Renal cortex interstitium (tissue), 15 donors: ENCODE results near the gene PSME2. TPM values are rescaled to one million over a fixed set of nuclear protein-coding genes. Genes with fewer than 3 reads are reported as not detected.

Source experiments
- DNase-seq, 11 donors: peaks; one replicate each; pipeline ENCODE4 v3.0.0-alpha.2; 2013; ENCODE audit warnings: low read depth in 9 of 11, low spot score in 4 of 11; ENCODE audit errors: extremely low read depth in 1 of 11
- long read RNA-seq, 16 experiments: transcript quantifications; one replicate each; lab custom pipeline, GENCODE V29; 2026
- polyA plus RNA-seq, 3 donors: library from polyadenylated mRNA; unstranded; fragments of 120-200 nt; gene quantifications; one replicate each; pipeline ENCODE4 v1.2.1, GENCODE V29; 2013; ENCODE audit not compliant: insufficient read length in 3 of 3

PSME2 gene, protein sequence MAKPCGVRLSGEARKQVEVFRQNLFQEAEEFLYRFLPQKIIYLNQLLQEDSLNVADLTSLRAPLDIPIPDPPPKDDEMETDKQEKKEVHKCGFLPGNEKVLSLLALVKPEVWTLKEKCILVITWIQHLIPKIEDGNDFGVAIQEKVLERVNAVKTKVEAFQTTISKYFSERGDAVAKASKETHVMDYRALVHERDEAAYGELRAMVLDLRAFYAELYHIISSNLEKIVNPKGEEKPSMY
- 100 to 1,000 TPM; 150 to 170 (median 152) TPM for polyA plus RNA-seq
- long read RNA-seq, donor 1, transcript PSME2-201 (11 exons, 1,404 nt) = major isoform, 41 of 47 reads
- long read RNA-seq, donor 1, partial matches to known transcripts = 0 of 47 reads
- long read RNA-seq, donor 1, other reads (novel, unspliced or antisense) = 0 of 47 reads
- long read RNA-seq, donor 2, transcript PSME2-201 (11 exons, 1,404 nt) = major isoform, 36 of 49 reads
- long read RNA-seq, donor 2, partial matches to known transcripts = 6 of 49 reads
- long read RNA-seq, donor 2, other reads (novel, unspliced or antisense) = 0 of 49 reads
- long read RNA-seq, donor 3, transcript PSME2-201 (11 exons, 1,404 nt) = major isoform, 61 of 66 reads
- long read RNA-seq, donor 3, partial matches to known transcripts = 0 of 66 reads
- long read RNA-seq, donor 3, other reads (novel, unspliced or antisense) = 0 of 66 reads
- long read RNA-seq, donor 4, transcript PSME2-201 (11 exons, 1,404 nt) = major isoform, 48 of 61 reads
- long read RNA-seq, donor 4, partial matches to known transcripts = 11 of 61 reads
- long read RNA-seq, donor 4, other reads (novel, unspliced or antisense) = 0 of 61 reads
- long read RNA-seq, donor 5 = 0 reads
- long read RNA-seq, donor 6, transcript PSME2-201 (11 exons, 1,404 nt) = major isoform, 34 of 42 reads
- long read RNA-seq, donor 6, partial matches to known transcripts = 5 of 42 reads
- long read RNA-seq, donor 6, other reads (novel, unspliced or antisense) = 0 of 42 reads
- long read RNA-seq, donor 7, transcript PSME2-201 (11 exons, 1,404 nt) = major isoform, 56 of 81 reads
- long read RNA-seq, donor 7, partial matches to known transcripts = 19 of 81 reads
- long read RNA-seq, donor 7, other reads (novel, unspliced or antisense) = 0 of 81 reads
- long read RNA-seq, donor 8 = 0 reads
- long read RNA-seq, donor 9, transcript PSME2-201 (11 exons, 1,404 nt) = major isoform, 41 of 55 reads
- long read RNA-seq, donor 9, partial matches to known transcripts = 11 of 55 reads
- long read RNA-seq, donor 9, other reads (novel, unspliced or antisense) = 0 of 55 reads
- long read RNA-seq, donor 10, transcript PSME2-201 (11 exons, 1,404 nt) = major isoform, 48 of 61 reads
- long read RNA-seq, donor 10, partial matches to known transcripts = 7 of 61 reads
- long read RNA-seq, donor 10, other reads (novel, unspliced or antisense) = 0 of 61 reads
- long read RNA-seq, donor 11, transcript PSME2-201 (11 exons, 1,404 nt) = major isoform, 34 of 39 reads
- long read RNA-seq, donor 11, partial matches to known transcripts = 0 of 39 reads
- long read RNA-seq, donor 11, other reads (novel, unspliced or antisense) = 0 of 39 reads
- long read RNA-seq, donor 12, transcript PSME2-201 (11 exons, 1,404 nt) = major isoform, 25 of 35 reads
- long read RNA-seq, donor 12, partial matches to known transcripts = 0 of 35 reads
- long read RNA-seq, donor 12, other reads (novel, unspliced or antisense) = 5 of 35 reads
- long read RNA-seq, donor 13 = 0 reads
- long read RNA-seq, donor 14, transcript PSME2-201 (11 exons, 1,404 nt) = major isoform, 44 of 55 reads
- long read RNA-seq, donor 14, partial matches to known transcripts = 0 of 55 reads
- long read RNA-seq, donor 14, other reads (novel, unspliced or antisense) = 6 of 55 reads
- long read RNA-seq, donor 15, transcript PSME2-201 (11 exons, 1,404 nt) = major isoform, 24 of 28 reads
- long read RNA-seq, donor 15, partial matches to known transcripts = 0 of 28 reads
- long read RNA-seq, donor 15, other reads (novel, unspliced or antisense) = 0 of 28 reads
- long read RNA-seq, donor 16, transcript PSME2-201 (11 exons, 1,404 nt) = major isoform, 131 of 147 reads
- long read RNA-seq, donor 16, partial matches to known transcripts = 5 of 147 reads
- long read RNA-seq, donor 16, other reads (novel, unspliced or antisense) = 10 of 147 reads

DNA sequence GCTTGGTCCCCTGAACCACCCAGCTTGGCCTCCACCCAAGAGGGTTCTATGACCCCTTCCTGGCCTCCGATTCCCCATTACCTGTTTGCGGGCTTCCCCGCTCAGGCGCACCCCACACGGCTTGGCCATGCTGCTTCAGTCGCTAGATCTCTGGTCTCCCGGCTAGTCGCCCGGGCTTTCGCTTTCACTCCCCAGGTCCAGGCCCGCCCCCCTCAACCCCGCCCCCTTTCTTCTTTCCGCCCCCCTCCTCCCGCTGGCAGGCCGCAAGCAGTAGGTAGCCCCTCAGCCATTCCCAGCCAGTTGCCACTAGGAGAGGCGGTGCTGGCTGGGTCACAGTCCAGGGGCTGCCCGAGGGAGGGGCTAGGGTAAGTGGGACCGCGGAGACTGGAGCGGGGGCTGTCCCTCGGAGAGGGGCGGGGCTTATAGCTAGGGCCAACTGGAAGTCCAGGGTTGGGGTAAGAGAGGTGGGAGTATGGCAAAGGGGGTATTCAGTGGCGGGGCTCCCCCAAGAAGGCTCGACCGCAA is at the start of gene PSME2:
Gene PSME2 (minus strand): TSS at position 158 of the 525 bp plus-strand sequence. CDS start 29 bp downstream, at position 129.
- DNase-seq = peak; percentile 82 to 97 (median 94)

DNA sequence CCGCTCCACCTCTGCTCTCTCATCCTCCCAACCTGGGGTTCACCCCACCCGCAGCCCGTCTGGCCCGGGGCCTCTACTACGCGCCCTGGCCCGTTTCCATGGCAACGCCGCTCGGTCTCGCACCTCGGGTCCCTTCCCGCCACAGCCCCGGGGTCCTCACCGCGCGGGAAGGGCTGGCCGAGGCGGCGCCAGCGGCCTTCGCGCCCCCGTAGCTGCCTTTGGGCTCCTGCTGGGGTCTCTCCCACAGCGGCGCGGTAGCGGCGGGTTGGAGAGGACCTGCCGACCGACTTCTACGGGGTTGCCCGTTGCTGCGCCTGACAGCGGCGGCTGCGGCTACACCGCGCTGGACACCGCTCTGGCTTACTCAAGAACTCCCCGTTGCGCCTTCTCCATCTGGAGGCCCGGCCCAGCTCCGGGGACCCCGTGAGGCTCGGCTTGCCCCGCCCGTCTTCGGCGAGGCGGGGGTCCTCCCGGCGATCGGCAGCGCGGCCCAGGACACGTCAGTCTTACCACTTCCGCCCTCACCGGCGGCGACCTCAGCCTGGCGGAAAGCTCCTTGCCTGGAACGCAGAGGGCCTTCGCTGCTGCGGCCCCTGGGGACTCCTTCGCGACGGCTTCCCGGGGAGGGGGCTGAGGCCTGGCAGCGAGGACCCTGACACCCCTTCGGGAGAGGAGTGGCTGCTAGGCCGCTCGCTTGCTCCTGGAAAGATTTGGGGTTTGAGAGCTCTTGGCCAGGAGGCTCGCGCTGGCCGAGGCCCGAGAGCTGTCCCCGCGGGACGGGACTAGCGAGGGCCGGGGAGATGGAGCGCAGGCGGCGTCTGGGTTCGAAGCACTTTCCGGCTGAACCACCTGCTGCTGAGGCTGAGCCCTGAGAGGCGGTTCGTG is 49.0 kb upstream of the PSME2 start, which contains the start of gene TM9SF1:
Gene TM9SF1 (minus strand): TSS at position 256 of the 885 bp plus-strand sequence. CDS start 422 bp downstream, outside the sequence.
- DNase-seq = peak in 9 of 11 donors; percentile 71 to 89 (median 84)

DNA sequence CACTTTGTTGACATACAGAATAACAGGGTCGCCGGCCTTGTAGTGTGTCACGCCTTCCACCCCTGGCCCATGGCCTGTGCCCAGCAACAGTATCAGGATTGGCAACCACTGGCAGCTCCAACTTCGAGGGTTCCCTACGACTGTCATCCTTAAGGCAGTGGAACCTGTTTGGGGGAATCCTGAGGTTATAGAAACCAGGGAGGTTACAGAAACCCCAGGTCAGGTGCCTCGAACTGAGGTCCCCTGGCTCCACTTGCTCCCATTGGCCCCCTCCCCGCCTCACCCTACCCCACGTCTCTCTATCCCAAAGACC is 48.4 kb upstream of the PSME2 start:
- no peak for DNase-seq

DNA sequence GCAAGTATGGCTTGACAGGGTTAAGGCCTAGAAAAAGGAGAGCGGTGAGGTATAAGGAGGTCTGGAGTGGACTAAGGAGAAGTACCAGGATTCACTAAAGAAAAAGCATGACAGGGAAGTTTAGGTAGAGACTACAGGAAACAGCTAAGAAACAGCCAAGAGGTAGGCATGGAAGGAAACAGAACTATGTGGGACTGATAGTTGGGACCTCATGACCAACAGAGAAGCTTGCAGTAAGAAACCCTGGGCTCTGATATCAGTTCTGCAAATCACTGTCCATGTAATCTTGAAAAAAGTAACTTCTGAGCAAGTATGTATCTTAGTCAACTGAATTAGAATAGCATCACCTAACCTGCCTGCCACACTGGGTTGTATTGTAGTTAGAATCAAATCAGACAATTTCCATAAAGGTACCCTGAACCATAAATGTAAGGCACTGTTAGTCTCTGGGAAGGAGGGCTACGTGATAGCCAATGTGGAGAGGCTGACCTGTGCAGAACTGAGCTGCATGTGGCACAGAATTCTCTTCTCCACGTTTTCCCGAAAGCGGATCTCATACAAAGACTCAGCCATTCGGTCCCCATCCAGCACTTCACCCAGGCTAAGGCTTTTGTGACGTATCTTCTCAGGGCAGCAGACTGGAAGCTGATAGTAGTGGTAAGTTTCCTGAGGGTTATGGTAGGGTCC is 47.9 kb upstream of the PSME2 start:
- no peak for DNase-seq

DNA sequence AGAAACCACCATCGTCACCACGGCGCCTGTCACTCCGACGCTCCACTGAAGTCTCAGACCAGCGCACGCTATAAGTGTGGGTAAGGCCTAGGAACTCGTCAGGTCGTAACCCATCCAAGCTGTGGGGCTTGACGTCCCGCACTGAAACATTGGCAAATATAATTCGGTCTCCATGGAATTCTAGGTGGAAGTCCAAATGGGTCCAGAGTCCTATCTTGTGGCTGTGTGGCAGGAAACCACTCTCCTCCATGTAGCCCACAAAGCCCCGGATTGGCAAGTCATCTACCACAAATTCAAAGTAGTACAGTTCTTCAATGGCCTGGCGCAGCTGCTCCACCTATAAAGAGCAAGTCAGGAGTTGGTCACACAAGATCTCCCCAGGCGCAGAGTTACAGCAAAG is 46.5 kb upstream of the PSME2 start:
- no peak for DNase-seq

DNA sequence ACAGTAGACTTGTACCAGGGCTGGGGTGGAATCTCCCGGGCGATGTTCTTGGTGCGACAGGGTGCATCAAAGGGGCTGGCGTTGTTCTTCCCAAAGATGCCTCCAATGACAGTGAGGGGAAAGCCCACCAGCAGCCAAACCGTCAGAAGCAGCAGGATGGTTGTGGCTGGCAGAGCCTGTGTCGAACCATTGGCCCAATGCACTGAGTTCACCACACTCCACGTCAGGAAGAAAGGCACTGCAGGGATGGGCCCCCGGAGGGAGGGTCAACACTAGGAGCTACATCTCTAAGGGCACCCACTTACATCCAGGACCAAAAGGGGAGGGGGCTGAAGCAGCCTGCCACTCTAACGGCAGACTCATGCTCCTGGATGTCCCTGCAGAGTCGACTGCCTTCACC is 44.0 kb upstream of the PSME2 start:
- DNase-seq = no peak

DNA sequence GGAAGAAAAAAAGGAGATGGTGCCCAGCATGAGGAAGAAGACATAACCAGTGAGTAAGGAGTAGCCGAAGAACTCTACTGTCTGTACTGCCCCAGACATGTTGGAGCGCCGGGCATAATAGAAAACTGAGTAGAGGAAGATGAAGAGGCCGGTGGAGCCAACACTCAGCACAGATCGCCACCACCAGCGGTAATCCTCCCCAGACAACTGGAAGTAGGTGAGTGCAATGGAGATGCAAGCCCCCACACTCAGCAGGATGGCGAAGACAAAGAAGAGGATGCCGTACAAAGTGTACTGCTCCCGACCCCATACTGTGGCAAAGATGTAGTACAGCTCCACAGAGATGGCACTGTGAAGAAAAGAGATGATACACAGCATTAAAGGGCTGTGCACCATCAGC is 43.0 kb upstream of the PSME2 start:
- no peak for DNase-seq

DNA sequence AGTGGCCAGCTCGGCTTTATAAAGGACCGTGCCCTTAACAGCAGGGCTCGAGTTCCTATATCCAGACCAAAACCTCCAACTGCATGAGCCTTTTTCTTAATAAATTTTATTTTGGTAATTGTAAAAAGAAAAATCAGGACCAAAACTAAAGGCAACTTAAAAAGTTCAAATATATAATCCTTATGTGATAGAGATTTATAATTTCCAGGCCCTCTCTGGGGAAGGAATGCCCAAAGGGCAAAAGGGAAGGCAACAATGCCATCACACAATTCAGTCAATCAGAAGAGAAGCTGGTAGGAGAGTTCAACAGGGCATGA is 42.6 kb upstream of the PSME2 start:
- DNase-seq = no peak

DNA sequence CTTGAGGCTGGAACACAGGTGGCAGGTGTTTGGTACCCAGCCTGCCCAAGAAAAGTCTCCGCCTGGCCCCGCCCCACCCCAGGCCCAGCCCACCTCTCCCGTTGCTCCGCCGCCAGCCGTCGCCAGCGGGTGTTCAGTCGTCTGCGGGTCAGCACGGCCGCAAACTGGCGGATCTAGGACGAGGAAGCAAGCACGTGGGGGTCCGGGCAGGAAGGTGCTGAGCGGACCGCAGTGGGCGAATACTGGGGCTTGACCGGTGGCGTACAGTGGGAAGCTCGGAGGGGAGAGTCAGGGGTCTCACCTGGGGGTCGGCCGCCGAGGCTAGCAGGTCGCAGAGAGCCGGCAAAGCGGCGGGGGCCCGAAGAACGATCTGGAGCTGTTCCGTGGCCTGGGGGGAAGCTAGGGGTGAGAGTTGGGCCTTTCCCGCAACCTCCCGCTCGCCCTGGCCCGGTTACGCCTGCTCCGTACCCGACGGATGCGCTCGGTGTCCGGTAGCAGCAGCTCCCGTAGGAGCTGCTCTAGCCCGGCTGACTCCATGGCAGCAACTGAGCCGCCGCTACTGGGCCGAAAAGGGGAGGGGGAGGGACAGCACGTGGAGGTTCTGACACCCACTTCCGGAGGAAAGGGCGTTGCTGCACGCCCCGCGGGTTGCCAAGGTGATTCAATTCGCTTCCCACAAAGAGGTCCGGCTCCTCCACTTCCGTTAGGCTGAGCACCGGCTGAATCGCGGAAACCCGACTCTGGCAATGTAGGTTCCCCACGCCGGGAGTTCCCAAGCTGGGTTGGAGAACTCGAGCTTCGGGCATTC is 42.0 kb upstream of the PSME2 start, which contains the start of gene IPO4:
Gene IPO4 (minus strand): TSS at position 566 of the 808 bp plus-strand sequence. CDS start 29 bp downstream, at position 537.
- peak in 10 of 11 donors; percentile 91 to 97 (median 94) for DNase-seq

DNA sequence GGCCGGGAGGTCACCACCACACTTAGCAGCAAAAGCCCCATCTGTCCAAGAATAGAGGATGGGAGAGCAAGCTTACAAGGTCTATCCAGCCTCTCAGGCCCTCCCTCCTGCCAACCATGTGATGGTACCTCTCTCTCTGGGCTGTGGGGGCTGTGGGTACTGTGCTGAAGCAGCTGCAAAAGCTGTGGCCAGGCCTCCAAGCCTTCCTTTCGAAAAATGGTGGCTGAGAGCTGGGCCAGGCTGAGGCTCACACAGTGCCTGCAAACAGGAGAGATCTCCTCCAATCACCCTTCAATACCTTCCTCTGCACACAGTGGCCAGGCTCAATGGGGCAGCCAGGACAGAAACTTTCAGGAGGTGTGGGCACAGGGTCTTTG is 41.1 kb upstream of the PSME2 start:
- no peak for DNase-seq

DNA sequence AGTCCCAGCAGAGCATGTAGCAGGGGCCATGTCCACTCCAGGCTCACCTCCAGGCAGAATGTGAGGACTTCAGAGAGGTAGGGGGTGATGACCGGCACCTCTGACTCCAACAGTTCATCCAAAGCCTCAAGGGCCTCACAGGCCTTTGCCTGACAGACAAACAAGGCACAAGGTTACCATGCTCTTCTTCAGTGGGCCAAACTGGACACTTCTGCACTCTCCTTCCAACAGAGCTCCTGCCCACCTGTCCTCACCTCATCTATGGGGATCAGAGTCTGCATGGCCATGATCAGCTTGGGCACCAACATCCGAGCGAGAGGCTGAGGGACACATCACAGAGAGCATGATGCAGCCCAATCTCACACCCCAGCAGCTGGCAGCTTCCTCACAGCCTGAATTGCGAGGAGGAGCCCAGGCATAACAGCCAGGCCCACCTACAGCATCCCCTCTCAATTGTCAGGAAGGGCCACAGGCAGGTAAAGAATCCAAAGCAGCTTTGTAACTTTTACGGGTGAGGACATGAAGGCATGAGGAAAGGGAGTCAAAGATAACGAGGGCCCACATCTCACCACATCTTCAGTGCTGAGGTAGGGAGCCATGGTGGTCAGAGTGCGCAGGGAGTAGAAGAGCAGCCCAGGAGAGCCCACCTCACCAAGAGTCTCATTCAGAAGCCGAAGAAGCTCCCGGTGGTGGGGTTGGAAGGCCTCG is 40.6 kb upstream of the PSME2 start:
- no peak for DNase-seq

DNA sequence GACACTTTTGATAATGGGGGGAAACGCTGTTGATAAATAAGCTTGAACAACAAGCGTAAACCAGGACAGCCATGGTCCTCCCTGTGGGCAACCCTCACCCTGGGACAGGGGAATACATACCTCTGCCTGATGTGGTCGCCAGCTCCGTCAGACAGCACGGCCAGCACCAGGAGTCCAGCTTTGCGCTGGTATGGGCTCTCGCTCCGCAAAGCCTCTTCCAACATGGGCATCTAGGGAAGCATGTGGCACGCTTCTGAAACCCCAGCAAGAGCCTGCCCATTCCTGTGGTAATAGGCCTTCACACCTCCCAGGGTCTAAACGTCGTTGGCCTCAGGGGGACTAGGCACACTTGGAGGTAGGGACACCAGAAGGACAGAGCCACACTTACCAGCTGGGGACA is 39.3 kb upstream of the PSME2 start:
- no peak for DNase-seq

DNA sequence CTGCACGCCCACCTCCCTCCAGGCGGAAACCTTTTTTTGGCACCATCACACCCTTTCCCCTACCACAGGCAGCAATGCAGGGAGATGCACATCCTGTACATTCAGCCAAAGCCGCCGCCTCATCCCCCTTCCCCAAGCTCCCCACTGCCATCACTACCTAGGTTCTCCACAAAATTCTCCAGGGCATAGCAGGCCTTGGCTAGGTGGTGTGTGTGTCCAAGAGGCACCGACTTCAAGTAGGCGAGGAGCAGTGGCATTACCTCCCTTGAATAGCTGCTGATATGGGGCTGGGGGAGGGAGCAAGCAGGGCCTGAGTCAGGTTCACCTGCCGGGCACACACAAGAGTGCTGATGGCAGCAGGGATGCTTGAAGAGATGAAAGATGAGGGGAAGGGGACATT is 38.6 kb upstream of the PSME2 start:
- DNase-seq = no peak
